HUDEP-2 (cell line): Measurements from ENCODE around the gene RNF141.

Experiments
- DNase-seq, 76 experiments: peaks; one replicate each; lab custom pipeline; 2025; ENCODE audit not compliant: unreplicated experiment in 76 of 76; lab: John Stamatoyannopoulos, UW

RNF141 gene

GRCh38 chr11:10484461-10485180 lies 56.4 kb downstream of the RNF141 start:
- DNase-seq: no peak

DNA sequence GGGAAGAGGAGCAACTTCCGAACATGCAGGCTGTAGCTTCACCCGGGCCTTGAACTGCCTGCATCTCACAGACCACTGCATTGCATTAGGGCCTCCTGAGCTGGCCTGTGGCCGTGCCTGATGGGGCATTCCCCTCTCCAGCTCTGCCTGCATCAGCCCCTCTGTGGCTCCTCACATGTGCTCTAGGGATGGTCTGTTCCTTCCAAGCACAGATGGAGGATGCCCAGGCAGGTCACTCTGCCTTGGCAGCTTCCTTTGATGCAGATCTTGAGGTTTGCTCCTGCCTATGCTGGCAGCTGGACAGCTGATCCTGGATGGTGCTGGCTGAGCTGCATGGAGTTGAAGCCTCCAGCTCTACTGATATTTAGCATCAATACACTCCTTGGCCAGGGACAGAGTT lies 57.4 kb downstream of the RNF141 start:
- no peak for DNase-seq

- DNase-seq: no peak
These were observed 57.8 kb downstream of the RNF141 start for GRCh38 chr11:10483174-10483573.

DNA sequence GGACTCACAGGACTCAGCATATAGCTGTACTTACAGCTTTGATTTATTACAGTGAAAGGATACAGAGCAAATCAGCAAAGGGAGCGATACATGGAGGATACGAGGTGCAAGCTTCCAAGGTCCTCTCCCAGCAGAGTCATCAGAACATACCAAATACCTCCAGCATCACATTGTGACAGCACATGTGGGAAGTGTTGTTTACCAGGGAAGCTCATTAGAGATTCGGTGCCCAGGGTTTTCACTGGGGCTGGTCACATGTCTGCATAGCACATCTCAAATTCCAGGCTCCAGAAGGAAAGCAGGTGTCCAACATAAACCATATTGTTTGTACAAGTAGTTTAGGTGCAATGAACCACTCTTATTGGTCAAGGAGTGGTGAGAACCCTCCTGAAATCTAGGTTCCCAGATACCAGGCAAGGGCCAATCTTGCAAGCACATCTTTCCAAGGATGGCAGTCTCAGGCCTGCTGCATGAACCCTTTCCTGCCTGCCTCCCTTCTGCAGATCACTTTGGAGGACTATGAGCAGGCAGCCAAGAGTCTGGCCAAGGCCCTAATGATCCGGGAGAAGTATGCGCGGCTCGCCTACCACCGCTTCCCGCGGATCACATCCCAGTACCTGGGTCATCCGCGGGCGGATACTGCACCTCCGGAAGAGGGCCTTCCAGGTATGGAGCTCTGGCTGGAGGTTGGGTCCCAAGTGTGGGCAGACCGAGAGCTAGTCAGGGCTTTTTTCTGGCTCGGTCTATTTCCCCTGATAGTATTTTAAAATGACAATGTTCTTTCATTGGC lies 59.2 kb downstream of the RNF141 start:
- DNase-seq: no peak

- no peak for DNase-seq
These were observed 60.2 kb downstream of the RNF141 start for GRCh38 chr11:10480760-10481159.

GRCh38 chr11:10480026-10480425 lies 61.0 kb downstream of the RNF141 start:
- DNase-seq: no peak

DNA sequence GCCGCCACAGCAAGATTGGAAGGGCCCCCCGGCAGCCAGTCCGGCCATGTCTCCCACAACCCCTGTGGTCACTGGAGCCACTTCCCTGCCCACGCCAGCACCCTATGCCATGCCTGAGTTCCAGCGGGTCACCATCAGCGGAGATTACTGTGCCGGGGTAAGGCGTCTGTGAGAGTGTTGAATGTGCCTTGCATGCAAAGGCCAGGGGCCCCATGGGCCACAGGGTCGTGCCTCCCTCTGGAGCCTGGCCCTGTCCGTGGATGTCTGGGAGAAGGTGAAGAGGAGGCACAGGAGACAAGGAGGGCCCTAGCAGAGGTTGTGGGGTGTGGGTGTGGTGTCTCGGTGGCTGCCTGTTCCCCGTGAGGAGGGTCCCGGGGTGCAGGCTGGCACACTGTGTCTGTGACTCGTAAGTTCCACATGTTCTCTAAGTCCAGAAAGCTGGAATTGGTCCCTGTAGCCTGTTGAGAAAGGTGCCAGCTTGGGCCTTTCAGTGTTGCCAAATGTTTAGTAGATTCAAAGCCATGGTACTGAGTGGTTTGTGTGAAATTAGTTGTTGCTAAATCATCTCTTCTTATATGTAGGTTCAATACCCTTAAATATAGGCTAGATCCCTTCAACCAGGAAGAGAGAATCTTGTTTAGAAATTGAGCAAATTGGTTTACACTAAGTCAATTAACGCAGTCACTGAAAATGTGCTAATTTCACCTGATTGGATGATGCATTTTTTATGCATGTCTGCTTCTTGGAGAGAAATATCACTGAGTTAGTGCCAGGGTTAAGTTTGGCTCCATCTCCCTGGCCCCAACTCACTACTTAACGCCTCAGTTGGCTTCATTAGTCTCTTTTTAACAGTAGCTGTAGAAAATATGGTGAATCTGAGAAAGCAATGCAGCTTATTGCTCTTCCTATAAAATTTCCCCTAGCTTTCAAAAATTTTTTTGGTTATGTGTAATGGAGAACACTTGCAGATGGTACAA lies 62.1 kb downstream of the RNF141 start:
- DNase-seq: no peak

- no peak for DNase-seq
These were observed 62.9 kb downstream of the RNF141 start for GRCh38 chr11:10478066-10478465.

- DNase-seq: no peak
These were observed 63.3 kb downstream of the RNF141 start for GRCh38 chr11:10477690-10478046.

GRCh38 chr11:10476927-10477689 lies 63.9 kb downstream of the RNF141 start:
- no peak for DNase-seq

DNA sequence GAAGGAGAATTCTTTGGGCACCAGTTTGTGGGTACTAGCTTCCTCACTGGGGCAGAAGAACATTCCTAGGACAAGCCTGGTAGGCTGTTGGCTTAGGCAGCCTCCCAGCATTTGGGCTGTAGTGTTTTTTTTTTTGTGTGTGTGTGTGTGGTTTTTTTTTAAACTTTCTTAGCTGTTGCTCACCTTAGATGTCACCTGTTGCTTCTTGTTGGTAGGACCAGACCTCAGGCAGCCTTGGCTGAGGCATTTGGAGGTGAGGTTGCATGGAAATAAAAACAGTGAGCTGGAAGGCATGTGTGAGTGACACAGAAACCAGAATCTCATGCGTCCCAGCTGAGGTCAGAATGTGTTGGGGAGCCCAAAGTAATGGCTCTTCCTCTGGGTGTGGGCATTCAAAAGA lies 64.6 kb downstream of the RNF141 start:
- no peak for DNase-seq

- no peak for DNase-seq
These were observed 66.4 kb downstream of the RNF141 start for GRCh38 chr11:10474551-10474950.

DNA sequence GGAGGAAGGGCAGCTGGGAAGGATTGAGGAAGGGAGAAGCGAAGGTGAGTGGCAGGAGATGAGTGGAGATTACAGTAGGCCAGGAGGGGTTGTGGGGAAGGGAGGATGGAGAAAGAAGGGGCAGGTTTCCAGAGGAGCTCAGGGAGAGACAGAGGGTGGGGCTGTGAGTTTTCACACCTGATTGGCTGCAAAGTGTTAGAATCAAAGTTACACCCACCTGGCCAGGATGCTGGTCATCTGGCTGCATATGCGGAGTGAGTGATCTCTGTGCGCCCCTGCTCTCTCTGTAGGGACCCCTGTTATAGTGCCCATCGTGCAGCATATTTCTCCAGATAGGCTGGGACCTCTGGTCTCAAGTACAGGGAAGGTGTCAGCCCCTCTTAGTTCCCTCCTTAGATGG lies 67.6 kb downstream of the RNF141 start:
- DNase-seq: no peak

DNA sequence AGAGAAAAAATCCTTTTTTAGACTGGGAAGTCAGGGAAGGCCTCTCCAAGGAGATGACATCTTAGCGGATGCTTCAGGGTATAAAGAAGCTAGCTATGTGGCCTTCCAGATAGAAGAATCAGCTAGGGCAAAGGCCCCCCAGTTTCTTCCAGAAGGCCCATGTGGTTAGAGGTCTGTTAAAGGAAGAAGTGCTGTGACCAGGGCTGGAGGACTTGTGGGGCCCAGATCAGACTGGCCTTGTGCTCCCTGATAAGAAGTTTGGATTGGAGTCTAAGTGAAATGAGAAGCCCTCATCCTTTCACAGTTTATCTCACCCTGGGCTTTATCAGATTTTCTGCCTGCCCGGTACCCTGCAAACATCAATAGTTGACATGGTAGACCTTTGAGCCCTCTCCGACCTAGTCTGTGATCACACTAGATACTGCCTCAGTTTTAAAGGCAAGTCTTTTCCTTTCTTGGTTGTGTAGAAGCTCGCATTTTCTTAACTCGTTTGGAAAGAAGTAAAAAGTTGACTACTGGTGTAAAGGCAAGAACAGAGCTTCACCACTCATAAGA lies 78.2 kb downstream of the RNF141 start:
- peak in 2 of 76 experiments; percentile 1 to 12 for DNase-seq
